Large intestine (tissue), 3 donors: Measurements from ENCODE around the gene ZNF561. TPM values are rescaled to one million over a fixed set of nuclear protein-coding genes. Genes with fewer than 3 reads are reported as not detected.
"Not testable (repeated sequence)": the region's sequence is repeated elsewhere in the genome, so short reads cannot be mapped to it uniquely, and the experiment has no call there.

Experiments
- DNase-seq, 2 donors: peaks; one replicate each; pipeline versions ENCODE4 v3.0.0 to v3.0.0-alpha.2; 2013
- H3K27ac ChIP-seq: one replicate; pipeline ENCODE4 v1.5.1; 2013; ENCODE audit warnings: low read length
- H3K27me3 ChIP-seq: 2 replicates; pipeline ENCODE4 v1.6.1; 2013; ENCODE audit warnings: low read length; ENCODE audit not compliant: control insufficient read depth, insufficient read depth
- H3K36me3 ChIP-seq: 2 replicates; pipeline ENCODE4 v1.6.1; 2013; ENCODE audit warnings: low read length; ENCODE audit not compliant: control insufficient read depth, insufficient read depth
- H3K4me1 ChIP-seq: one replicate; pipeline ENCODE4 v1.6.1; 2013; ENCODE audit warnings: low read length; ENCODE audit not compliant: control insufficient read depth, insufficient read depth
- H3K4me3 ChIP-seq: one replicate; pipeline ENCODE4 v1.5.1; 2013; ENCODE audit warnings: low read length
- H3K9me3 ChIP-seq: one replicate; pipeline ENCODE4 v1.6.1; 2013; ENCODE audit warnings: mild to moderate bottlenecking, low read depth, low read length, moderate library complexity; ENCODE audit not compliant: control insufficient read depth
- WGBS: methylation state at CpG from one replicate; pipeline ENCODE4 v1.1.5; 2013; ENCODE audit warnings: low lambda C conversion rate; ENCODE audit not compliant: insufficient coverage; 5-methylcytosine and 5-hydroxymethylcytosine counted together
- polyA plus RNA-seq: library from polyadenylated mRNA; unstranded; fragments of 120-200 nt; gene quantifications from one replicate; pipeline ENCODE4 v1.2.1, GENCODE V29; 2013

ZNF561 gene
- polyA plus RNA-seq, 1 donor, result 39.6 TPM

GRCh38 chr19:9584073-9584833, 36.8 kb downstream of the ZNF561 start, which contains the start of gene ZNF121:
TSS of gene ZNF121 (minus strand) at chr19:9584504. CDS start at chr19:9568097, 16,407 bp downstream.
- DNase-seq, result peak; percentile 79 to 93
- Histone ChIP-seq H3K9me3 (peaks cover 12% of the 10 kb centered on the region), H3K4me3 (peak within 1 kb of the TSS; percentile 83), H3K27ac (peak within 1 kb of the TSS; percentile 94), H3K4me1 (no peaks in the 10 kb centered on the region), H3K27me3 (no peaks in the 10 kb centered on the region), H3K36me3 (peaks cover 9% of the 10 kb centered on the region)
- WGBS, result no CpG with 5 or more reads among the region's 51 CpGs

GRCh38 chr19:9582081-9582725, 38.8 kb downstream of the ZNF561 start:
- WGBS, result 100% methylated on average over 1 of the region's 13 CpGs
- not testable (repeated sequence) for H3K4me3 ChIP-seq, H3K27me3 ChIP-seq, H3K4me1 ChIP-seq, H3K27ac ChIP-seq, DNase-seq
- Histone ChIP-seq H3K36me3 (peaks cover 12% of the 10 kb centered on the region), H3K9me3 (peaks cover 30% of the 10 kb centered on the region)

GRCh38 chr19:9580728-9581127, 40.3 kb downstream of the ZNF561 start:
- peaks cover 12% of the 10 kb centered on the region for H3K36me3 ChIP-seq
- no peaks in the 10 kb centered on the region for H3K27me3 ChIP-seq
- no peak overlapping the region for H3K4me3 ChIP-seq
- 71% methylated on average over 1 of the region's 5 CpGs for WGBS
- no peak for DNase-seq
- H3K9me3 ChIP-seq, result peaks cover 42% of the 10 kb centered on the region
- H3K27ac ChIP-seq, result no peak overlapping the region
- H3K4me1 ChIP-seq, result no peaks in the 10 kb centered on the region

- Histone ChIP-seq H3K27me3 (no peaks in the 10 kb centered on the region), H3K9me3 (peaks cover 70% of the 10 kb centered on the region), H3K4me3 (no peak overlapping the region), H3K27ac (no peak overlapping the region), H3K4me1 (no peaks in the 10 kb centered on the region), H3K36me3 (peaks cover 38% of the 10 kb centered on the region)
- WGBS, result no CpG with 5 or more reads among the region's 6 CpGs
- no peak for DNase-seq
These were observed 50.8 kb downstream of the ZNF561 start for GRCh38 chr19:9570255-9570654.

GRCh38 chr19:9566729-9567128, 54.3 kb downstream of the ZNF561 start:
- Histone ChIP-seq H3K36me3 (peaks cover 56% of the 10 kb centered on the region), H3K27ac (no peak overlapping the region), H3K4me3 (no peak overlapping the region), H3K9me3 (peaks cover 58% of the 10 kb centered on the region), H3K4me1 (no peaks in the 10 kb centered on the region), H3K27me3 (no peaks in the 10 kb centered on the region)
- no peak for DNase-seq
- WGBS, result no CpG with 5 or more reads among the region's 1 CpG

GRCh38 chr19:9565900-9566705, 54.9 kb downstream of the ZNF561 start:
- H3K4me1 ChIP-seq, result no peaks in the 10 kb centered on the region
- H3K27me3 ChIP-seq, result no peaks in the 10 kb centered on the region
- peaks cover 58% of the 10 kb centered on the region for H3K36me3 ChIP-seq
- WGBS, result no CpG with 5 or more reads among the region's 9 CpGs
- H3K4me3 ChIP-seq, result no peak overlapping the region
- peak in 1 of 2 donors; percentile 18 for DNase-seq
- H3K9me3 ChIP-seq, result peaks cover 60% of the 10 kb centered on the region
- no peak overlapping the region for H3K27ac ChIP-seq

Other genes with a start within 250 kb of the ZNF561 start
- gene ZNF266, start 185.7 kb downstream of the ZNF561 start, polyA plus RNA-seq, result 62.6 TPM
- 0.06 TPM for gene ZNF560, start 122.6 kb downstream of the ZNF561 start, polyA plus RNA-seq
- gene ZNF426, start 82.6 kb downstream of the ZNF561 start, polyA plus RNA-seq, result 10.7 TPM
- gene ZNF121, start 36.7 kb downstream of the ZNF561 start, polyA plus RNA-seq, result 24.2 TPM
- 16.5 TPM for gene ZNF562, start 53.9 kb upstream of the ZNF561 start, polyA plus RNA-seq
- 17.3 TPM for gene ZNF846, start 147.5 kb upstream of the ZNF561 start, polyA plus RNA-seq
- 39.2 TPM for gene FBXL12, start 197.8 kb upstream of the ZNF561 start, polyA plus RNA-seq
- gene UBL5, start 206.7 kb upstream of the ZNF561 start, polyA plus RNA-seq, result 282 TPM
- 46.2 TPM for gene PIN1, start 214.1 kb upstream of the ZNF561 start, polyA plus RNA-seq